ENCODE measurements around the gene GLI2.

GLI2 gene

DNA sequence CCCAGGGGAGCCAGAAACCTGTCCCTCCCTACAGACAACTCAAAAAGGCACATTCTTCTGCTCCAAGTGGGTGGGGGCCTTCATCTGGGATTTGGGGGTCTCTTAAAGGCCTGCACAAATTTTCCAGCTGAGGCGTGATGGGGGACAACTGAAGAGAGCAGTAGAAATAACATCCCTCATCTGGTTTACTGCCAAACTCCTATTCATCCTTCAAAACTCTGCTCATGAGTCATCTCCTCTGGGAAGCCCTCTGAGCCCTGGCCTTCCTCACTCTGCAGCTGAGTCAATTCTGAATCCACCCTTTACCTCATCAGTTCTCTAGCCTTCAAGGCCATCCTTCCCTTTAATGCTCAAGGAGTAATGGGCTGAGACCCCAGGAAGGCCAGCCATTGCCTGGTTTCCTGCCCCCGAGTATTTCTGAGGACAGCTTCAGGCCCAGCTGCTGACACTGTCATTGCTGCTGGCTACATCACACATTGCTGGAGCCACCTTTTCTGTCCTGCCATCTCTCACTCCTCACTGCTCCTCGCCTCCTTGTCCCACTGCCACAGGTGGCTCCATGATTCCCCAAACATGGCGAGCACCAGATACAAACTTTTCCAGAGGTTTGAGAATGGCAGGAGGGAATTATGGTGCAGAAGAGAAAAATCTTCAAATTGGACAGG lies 32.2 kb upstream of the GLI2 start:
- H3F3A ChIP-seq (ENCODE audit: insufficient read depth, low read length) = no peaks in the 10 kb centered on the region
- DNase-seq = no peak
- H3K27ac ChIP-seq (ENCODE audit: low read length) = no peak overlapping the region
- no peaks in the 10 kb centered on the region for H3K9me2 ChIP-seq (replicated peaks; ENCODE audit: insufficient read depth, low read length)
- no peaks in the 10 kb centered on the region for H3K36me3 ChIP-seq (replicated peaks; ENCODE audit: insufficient read depth, low read length)
- no peaks in the 10 kb centered on the region for H3K4me1 ChIP-seq (ENCODE audit: low read length)
- H3K79me2 ChIP-seq (ENCODE audit: low read length) = no peaks in the 10 kb centered on the region
- H3K4me3 ChIP-seq (ENCODE audit: low read length) = no peak overlapping the region
- no peaks in the 10 kb centered on the region for H3K27me3 ChIP-seq (replicated peaks; ENCODE audit: insufficient read depth, low read length)
- no peak overlapping the region for H3K4me2 ChIP-seq (ENCODE audit: low read depth, low read length)
- no peak for TF ChIP-seq EZH2phosphoT487 (IDR thresholded peaks at IDR 0.05; ENCODE audit: low read length)
- TF ChIP-seq, protein P1, sequence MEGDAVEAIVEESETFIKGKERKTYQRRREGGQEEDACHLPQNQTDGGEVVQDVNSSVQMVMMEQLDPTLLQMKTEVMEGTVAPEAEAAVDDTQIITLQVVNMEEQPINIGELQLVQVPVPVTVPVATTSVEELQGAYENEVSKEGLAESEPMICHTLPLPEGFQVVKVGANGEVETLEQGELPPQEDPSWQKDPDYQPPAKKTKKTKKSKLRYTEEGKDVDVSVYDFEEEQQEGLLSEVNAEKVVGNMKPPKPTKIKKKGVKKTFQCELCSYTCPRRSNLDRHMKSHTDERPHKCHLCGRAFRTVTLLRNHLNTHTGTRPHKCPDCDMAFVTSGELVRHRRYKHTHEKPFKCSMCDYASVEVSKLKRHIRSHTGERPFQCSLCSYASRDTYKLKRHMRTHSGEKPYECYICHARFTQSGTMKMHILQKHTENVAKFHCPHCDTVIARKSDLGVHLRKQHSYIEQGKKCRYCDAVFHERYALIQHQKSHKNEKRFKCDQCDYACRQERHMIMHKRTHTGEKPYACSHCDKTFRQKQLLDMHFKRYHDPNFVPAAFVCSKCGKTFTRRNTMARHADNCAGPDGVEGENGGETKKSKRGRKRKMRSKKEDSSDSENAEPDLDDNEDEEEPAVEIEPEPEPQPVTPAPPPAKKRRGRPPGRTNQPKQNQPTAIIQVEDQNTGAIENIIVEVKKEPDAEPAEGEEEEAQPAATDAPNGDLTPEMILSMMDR (IDR thresholded peaks at IDR 0.05; ENCODE audit: low read length) = no peak
- no peak for TF ChIP-seq EZH2 (optimal IDR thresholded peaks at IDR 0.05; ENCODE audit: low read depth, low read length)
- no peaks in the 10 kb centered on the region for H3K9me3 ChIP-seq (replicated peaks; ENCODE audit: insufficient read depth, low read length)
- no peaks in the 10 kb centered on the region for H4K20me1 ChIP-seq (ENCODE audit: insufficient read depth, low read length)
- no peak overlapping the region for H3K9ac ChIP-seq (ENCODE audit: low read length)
- H2AFZ ChIP-seq (ENCODE audit: low read length) = no peak overlapping the region

DNA sequence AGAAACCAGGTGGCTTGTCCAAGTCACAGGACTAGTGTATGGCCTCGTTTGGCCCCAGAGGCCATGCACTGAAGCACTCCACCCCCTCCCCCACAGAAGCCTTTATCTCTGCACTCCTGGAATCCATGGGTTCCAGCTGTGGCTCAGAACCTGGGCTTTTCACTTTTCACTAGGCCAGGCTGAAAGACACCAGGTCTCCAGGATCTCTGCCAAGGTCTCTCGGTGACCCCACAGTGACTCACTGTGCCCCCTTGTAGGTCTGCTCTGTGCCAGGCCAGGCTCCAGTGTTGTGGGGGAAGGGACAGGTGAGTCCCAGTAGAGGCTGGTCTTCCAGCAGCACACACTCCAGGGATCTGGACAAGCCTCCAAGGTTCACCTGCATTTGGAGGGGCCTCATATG lies 31.0 kb upstream of the GLI2 start:
- no peaks in the 10 kb centered on the region for H3F3A ChIP-seq (ENCODE audit: insufficient read depth, low read length)
- no peaks in the 10 kb centered on the region for H3K4me1 ChIP-seq (ENCODE audit: low read length)
- H2AFZ ChIP-seq (ENCODE audit: low read length) = no peak overlapping the region
- no peak for DNase-seq
- no peak overlapping the region for H3K4me3 ChIP-seq (ENCODE audit: low read length)
- no peaks in the 10 kb centered on the region for H4K20me1 ChIP-seq (ENCODE audit: insufficient read depth, low read length)
- no peak overlapping the region for H3K27ac ChIP-seq (ENCODE audit: low read length)
- H3K27me3 ChIP-seq (replicated peaks; ENCODE audit: insufficient read depth, low read length) = 0 out of 2 replicates have a peak, but pooled peaks cover 6% of the 10 kb centered on the region
- H3K79me2 ChIP-seq (ENCODE audit: low read length) = no peaks in the 10 kb centered on the region
- no peak for TF ChIP-seq EZH2 (optimal IDR thresholded peaks at IDR 0.05; ENCODE audit: low read depth, low read length)
- TF ChIP-seq, protein P1 (IDR thresholded peaks at IDR 0.05; ENCODE audit: low read length) = no peak
- no peak for TF ChIP-seq EZH2phosphoT487 (IDR thresholded peaks at IDR 0.05; ENCODE audit: low read length)
- H3K36me3 ChIP-seq (replicated peaks; ENCODE audit: insufficient read depth, low read length) = no peaks in the 10 kb centered on the region
- no peak overlapping the region for H3K4me2 ChIP-seq (ENCODE audit: low read depth, low read length)
- H3K9ac ChIP-seq (ENCODE audit: low read length) = no peak overlapping the region
- H3K9me2 ChIP-seq (replicated peaks; ENCODE audit: insufficient read depth, low read length) = no peaks in the 10 kb centered on the region
- no peaks in the 10 kb centered on the region for H3K9me3 ChIP-seq (replicated peaks; ENCODE audit: insufficient read depth, low read length)

DNA sequence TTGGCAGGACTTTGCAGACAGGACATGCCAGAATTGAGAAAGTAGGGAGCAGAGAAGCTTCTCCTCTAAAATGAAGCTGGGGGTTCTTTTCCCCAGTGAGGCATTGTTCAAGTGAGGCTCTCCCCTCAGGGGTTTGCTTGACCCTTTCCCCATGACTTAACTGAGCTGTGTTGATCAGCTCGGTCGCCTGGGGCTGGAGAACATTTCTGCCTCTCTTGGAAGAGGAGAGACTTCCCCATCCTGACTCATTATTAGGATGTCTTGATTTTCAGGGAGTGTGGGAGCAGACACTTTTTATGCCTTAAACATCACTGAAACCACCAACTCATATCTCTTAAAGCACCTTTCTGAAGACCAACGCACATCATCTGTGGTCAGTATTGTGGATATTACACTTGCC lies 27.9 kb upstream of the GLI2 start:
- H3K9ac ChIP-seq (ENCODE audit: low read length) = no peak overlapping the region
- H3K27me3 ChIP-seq (replicated peaks; ENCODE audit: insufficient read depth, low read length) = 0 out of 2 replicates have a peak, but pooled peaks cover 6% of the 10 kb centered on the region
- H2AFZ ChIP-seq (ENCODE audit: low read length) = no peak overlapping the region
- no peaks in the 10 kb centered on the region for H3F3A ChIP-seq (ENCODE audit: insufficient read depth, low read length)
- H3K4me1 ChIP-seq (ENCODE audit: low read length) = no peaks in the 10 kb centered on the region
- no peaks in the 10 kb centered on the region for H3K9me3 ChIP-seq (replicated peaks; ENCODE audit: insufficient read depth, low read length)
- H3K79me2 ChIP-seq (ENCODE audit: low read length) = no peaks in the 10 kb centered on the region
- TF ChIP-seq, protein P1 (IDR thresholded peaks at IDR 0.05; ENCODE audit: low read length) = no peak
- no peak for TF ChIP-seq EZH2 (optimal IDR thresholded peaks at IDR 0.05; ENCODE audit: low read depth, low read length)
- TF ChIP-seq EZH2phosphoT487 (IDR thresholded peaks at IDR 0.05; ENCODE audit: low read length) = no peak
- H3K4me2 ChIP-seq (ENCODE audit: low read depth, low read length) = no peak overlapping the region
- no peaks in the 10 kb centered on the region for H3K9me2 ChIP-seq (replicated peaks; ENCODE audit: insufficient read depth, low read length)
- H3K27ac ChIP-seq (ENCODE audit: low read length) = no peak overlapping the region
- no peak for DNase-seq
- no peaks in the 10 kb centered on the region for H3K36me3 ChIP-seq (replicated peaks; ENCODE audit: insufficient read depth, low read length)
- no peak overlapping the region for H3K4me3 ChIP-seq (ENCODE audit: low read length)
- no peaks in the 10 kb centered on the region for H4K20me1 ChIP-seq (ENCODE audit: insufficient read depth, low read length)

Measured in MM.1S (cell line).